H54 (cell line): Measurements from ENCODE around the gene RDH16.
A peak's percentile ranks its signal among the peaks of the same experiment; 100 is the strongest.
"Not testable (repeated sequence)": the region's sequence is repeated elsewhere in the genome, so short reads cannot be mapped to it uniquely, and the experiment has no call there.

Experiments
- DNase-seq: peaks from one replicate; pipeline ENCODE4 v3.0.0; 2011; ENCODE audit warnings: low spot score, mixed read lengths; ENCODE audit not compliant: insufficient read length
- FAIRE-seq: peaks from 3 replicates; lab custom pipeline; 2011; peaks lifted over from hg19 to GRCh38; lab: Jason Lieb, UNC
- POLR2A ChIP-seq: IDR thresholded peaks from 2 replicates; pipeline ENCODE4 v1.6.1; 2011; ENCODE audit warnings: low read depth, mild to moderate bottlenecking, low read length

The RDH16 gene

DNA sequence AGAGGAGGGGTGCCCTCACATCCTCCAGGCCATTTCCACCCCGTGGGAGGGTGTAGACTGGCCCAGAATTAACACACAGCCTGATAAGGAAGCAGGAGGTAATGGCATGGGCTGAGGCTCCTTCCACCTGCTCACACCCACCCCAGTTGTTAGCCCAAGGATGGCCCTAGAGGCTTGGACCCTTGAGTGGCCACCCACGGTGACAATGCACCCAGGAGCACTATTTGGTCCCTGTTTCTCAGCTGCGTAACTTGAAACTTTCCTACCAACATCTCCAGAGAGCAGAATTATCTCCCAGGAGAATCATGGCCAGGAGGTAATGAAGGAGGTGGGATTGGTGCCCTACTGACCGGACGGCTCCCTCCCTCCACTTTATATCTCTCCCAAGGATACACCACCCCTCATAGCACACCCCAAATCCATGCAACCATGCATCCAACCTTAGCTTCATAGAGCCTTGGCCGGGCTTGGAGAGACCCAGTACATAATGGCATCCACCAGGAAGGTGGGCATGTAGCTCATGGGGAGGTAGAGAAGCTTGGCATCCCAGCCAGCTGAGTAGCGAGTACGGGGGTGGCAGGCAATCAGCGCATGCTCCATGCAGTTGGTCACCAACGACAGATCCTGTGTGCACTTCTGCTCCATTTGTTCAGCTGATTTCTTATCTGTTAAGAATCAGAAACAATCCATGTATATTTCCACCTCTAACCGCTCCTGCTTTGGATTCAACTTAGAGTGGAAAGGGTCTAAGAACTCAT, 5.6 kb downstream of the RDH16 start:
- no peak for TF ChIP-seq POLR2A
- no peak for FAIRE-seq
- DNase-seq = no peak

DNA sequence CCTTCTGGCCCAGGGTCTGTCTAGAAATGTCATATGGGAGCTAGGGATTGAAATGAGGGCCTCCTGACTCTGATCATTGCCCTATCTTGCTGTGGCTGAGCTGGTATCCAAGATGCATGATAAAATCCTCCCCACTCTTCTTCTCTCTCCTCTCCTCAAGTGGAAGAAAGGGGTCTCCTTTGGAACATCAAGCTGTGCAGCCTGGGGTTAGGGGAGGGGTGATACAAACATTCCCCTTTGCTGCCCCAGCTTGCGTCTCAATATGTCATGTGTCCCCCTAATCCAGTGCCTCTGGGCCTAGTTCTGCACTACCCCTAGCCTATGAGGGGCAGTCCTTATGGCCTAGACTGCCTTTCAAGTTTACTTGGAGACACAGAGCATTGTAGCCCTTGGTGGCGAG, 8.5 kb downstream of the RDH16 start:
- DNase-seq (no peak), FAIRE-seq (no peak)
- no peak for TF ChIP-seq POLR2A

- TF ChIP-seq POLR2A = no peak
- DNase-seq (no peak), FAIRE-seq (no peak)
These were observed 9.0 kb downstream of the RDH16 start for GRCh38 chr12:56948457-56948777.

- DNase-seq = no peak
- no peak for FAIRE-seq
- TF ChIP-seq POLR2A = no peak
These were observed 9.6 kb downstream of the RDH16 start for GRCh38 chr12:56947633-56948456.

DNA sequence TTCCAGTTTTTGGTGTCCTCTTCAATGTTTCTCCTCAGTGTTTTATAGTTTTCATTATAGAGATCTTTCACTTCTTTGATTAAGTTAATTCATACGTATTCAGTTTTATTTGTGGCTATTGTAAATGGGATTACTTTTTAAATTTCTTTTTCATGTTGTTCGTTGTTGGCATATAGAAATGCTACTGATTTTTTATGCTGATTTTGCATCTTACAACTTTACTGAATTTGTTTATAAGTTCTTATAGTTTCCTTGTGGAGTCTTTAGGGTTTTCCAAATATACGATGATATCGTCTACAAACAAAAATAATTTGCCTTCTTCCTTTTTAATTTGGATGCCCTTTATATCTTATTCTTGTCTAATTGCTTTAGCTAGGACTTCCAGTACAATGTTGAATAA, 13.5 kb downstream of the RDH16 start:
- no peak for TF ChIP-seq POLR2A
- no peak for FAIRE-seq
- DNase-seq = no peak

DNA sequence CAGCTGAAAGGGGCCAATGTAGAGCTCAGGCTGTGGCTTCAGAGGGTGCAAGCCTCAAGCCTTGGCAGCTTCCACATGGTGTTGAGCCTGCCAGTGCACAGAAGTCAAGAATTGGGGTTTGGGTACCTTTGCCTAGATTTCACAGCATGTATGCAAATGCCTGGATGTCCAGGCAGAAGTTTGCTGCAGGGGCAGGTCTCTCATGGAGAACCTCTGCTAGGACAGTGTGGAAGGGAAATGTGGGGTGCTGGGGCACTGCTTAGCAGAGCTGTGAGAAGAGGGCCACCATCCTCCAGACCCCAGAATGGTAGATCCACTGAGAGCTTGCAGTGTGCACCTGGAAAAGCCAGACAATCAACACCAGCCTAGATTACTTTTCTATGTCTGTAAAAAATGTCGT, 14.0 kb downstream of the RDH16 start:
- FAIRE-seq, DNase-seq: not testable (repeated sequence)

- DNase-seq = peak; percentile 61
- TF ChIP-seq POLR2A = no peak
- peak; percentile 75 for FAIRE-seq
These were observed 15.9 kb downstream of the RDH16 start for GRCh38 chr12:56941299-56942017.

- not testable (repeated sequence) for DNase-seq, FAIRE-seq
These were observed 16.5 kb downstream of the RDH16 start for GRCh38 chr12:56940942-56941298.

DNA sequence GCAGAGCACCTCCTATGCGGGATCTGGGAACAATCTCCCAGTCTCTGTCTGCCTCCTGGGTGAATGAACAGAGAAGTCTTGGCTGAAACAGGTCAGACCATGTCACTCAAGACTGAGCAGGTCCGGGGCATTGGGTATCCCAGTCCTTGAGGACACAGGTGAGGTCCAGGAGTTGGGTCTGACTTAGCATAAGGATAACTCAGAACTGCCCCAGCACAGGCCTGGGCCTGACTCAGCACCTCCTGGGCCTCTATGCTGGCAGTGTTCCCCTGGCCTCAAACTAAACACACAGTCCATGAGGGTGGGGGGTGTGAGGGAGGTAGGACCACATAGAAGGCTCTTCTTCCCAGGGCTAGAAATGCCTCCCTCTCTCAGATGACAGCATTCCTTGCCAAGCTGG, 21.7 kb downstream of the RDH16 start:
- TF ChIP-seq POLR2A = no peak
- DNase-seq (no peak), FAIRE-seq (no peak)

- no peak for DNase-seq
- FAIRE-seq = no peak
These were observed 22.3 kb downstream of the RDH16 start for GRCh38 chr12:56935157-56935556.

GRCh38 chr12:56933826-56934625, 23.4 kb downstream of the RDH16 start, which contains the start of gene SDR9C7:
Gene SDR9C7 (minus strand): TSS chr12:56934408. CDS start chr12:56934261, 147 bp downstream.
- DNase-seq (no peak), FAIRE-seq (no peak)
- no peak for TF ChIP-seq POLR2A

More at GRCh38 chr12:56935157-56935556, 22.3 kb downstream of the RDH16 start:
- no peak for TF ChIP-seq POLR2A

GRCh38 chr12:56932867-56933266, 24.5 kb downstream of the RDH16 start:
- no peak for DNase-seq
- no peak for TF ChIP-seq POLR2A
- FAIRE-seq = no peak

- TF ChIP-seq POLR2A = no peak
- DNase-seq (no peak), FAIRE-seq (no peak)
These were observed 25.3 kb downstream of the RDH16 start for GRCh38 chr12:56932146-56932545.

DNA sequence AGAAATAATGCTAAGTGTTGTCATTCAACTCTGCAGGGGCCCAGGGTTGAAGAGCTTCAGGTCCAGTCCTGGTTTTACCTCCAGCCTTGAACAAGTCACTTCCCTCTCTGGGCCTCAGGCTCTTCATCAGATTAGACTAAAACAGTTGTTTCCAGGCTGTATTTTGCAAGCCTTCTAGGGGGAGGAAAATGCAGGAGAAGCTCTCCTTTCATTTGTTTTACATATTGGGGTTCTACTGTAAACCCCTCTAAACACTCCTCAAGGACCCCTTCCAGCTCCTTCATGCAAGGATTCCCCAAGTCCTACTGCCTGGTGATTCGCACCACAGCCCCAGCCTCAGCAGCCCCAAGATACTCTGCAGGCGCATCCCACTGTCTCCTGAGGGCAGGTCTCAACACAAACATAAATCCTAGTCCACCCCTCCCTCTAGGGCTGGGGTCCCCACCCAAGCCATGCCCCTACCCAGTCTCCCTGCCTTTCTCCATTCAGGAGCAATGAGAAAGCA, 25.9 kb downstream of the RDH16 start:
- TF ChIP-seq POLR2A = no peak
- DNase-seq (no peak), FAIRE-seq (no peak)
